ENCODE results near the gene NAXD.
A peak's percentile ranks its signal among the peaks of the same experiment; 100 is the strongest.
"Not testable (repeated sequence)": the region's sequence is repeated elsewhere in the genome, so short reads cannot be mapped to it uniquely, and the experiment has no call there.

Gene NAXD

GRCh38 chr13:110664673-110665072, 49.3 kb downstream of the NAXD start:
- DNase-seq (ENCODE audit: low read depth), result no peak

GRCh38 chr13:110665491-110666254, 50.3 kb downstream of the NAXD start:
- no peak for DNase-seq (ENCODE audit: low read depth)

- no peak for DNase-seq (ENCODE audit: low read depth)
These were observed 50.8 kb downstream of the NAXD start for GRCh38 chr13:110666255-110666533.

GRCh38 chr13:110669036-110669435, 53.7 kb downstream of the NAXD start:
- no peak for DNase-seq (ENCODE audit: low read depth)

GRCh38 chr13:110669814-110670213, 54.5 kb downstream of the NAXD start:
- not testable (repeated sequence) for DNase-seq (ENCODE audit: low read depth)

GRCh38 chr13:110676595-110677587, 61.5 kb downstream of the NAXD start:
- DNase-seq (ENCODE audit: low read depth), result peak; percentile 11

GRCh38 chr13:110677731-110678545, 62.6 kb downstream of the NAXD start:
- no peak for DNase-seq (ENCODE audit: low read depth)

GRCh38 chr13:110680852-110681251, 65.5 kb downstream of the NAXD start:
- no peak for DNase-seq (ENCODE audit: low read depth)

GRCh38 chr13:110681868-110682550, 66.7 kb downstream of the NAXD start:
- DNase-seq (ENCODE audit: low read depth), result no peak

- DNase-seq (ENCODE audit: low read depth), result no peak
These were observed 67.4 kb downstream of the NAXD start for GRCh38 chr13:110682746-110683145.

GRCh38 chr13:110683203-110683883, 68.0 kb downstream of the NAXD start:
- DNase-seq (ENCODE audit: low read depth), result no peak

- DNase-seq (ENCODE audit: low read depth), result no peak
These were observed 68.6 kb downstream of the NAXD start for GRCh38 chr13:110683921-110684320.

GRCh38 chr13:110684388-110685056, 69.2 kb downstream of the NAXD start:
- DNase-seq (ENCODE audit: low read depth), result no peak

GRCh38 chr13:110685305-110686020, 70.1 kb downstream of the NAXD start:
- no peak for DNase-seq (ENCODE audit: low read depth)

- DNase-seq (ENCODE audit: low read depth), result no peak
These were observed 72.4 kb downstream of the NAXD start for GRCh38 chr13:110687736-110688135.

- no peak for DNase-seq (ENCODE audit: low read depth)
These were observed 73.7 kb downstream of the NAXD start for GRCh38 chr13:110689041-110689440.

All from stimulated activated CD8-positive, alpha-beta memory T cell treated with anti-CD3 and anti-CD28 coated beads, Interleukin-4, amount 100 ng/mL, for 24 hours (primary cell).